HG02943 (cell line): ENCODE data around the gene SLC43A2.
"Not testable (repeated sequence)": the region's sequence is repeated elsewhere in the genome, so short reads cannot be mapped to it uniquely, and the experiment has no call there.

Experiments used
- ATAC-seq: cut with Tn5 transposase; IDR thresholded peaks from one replicate; pipeline ENCODE4 v1.9.1; 2021; ENCODE audit warnings: mild to moderate bottlenecking, low read depth, moderate library complexity; ENCODE audit not compliant: unreplicated experiment

The SLC43A2 gene

GRCh38 chr17:1548032-1548431, 80.6 kb downstream of the SLC43A2 start:
- no peak for ATAC-seq

- ATAC-seq = no peak
These were observed 82.2 kb downstream of the SLC43A2 start for GRCh38 chr17:1546292-1546922.

GRCh38 chr17:1545618-1546017, 83.0 kb downstream of the SLC43A2 start:
- no peak for ATAC-seq

GRCh38 chr17:1542316-1542715, 86.3 kb downstream of the SLC43A2 start:
- no peak for ATAC-seq

- ATAC-seq = no peak
These were observed 87.2 kb downstream of the SLC43A2 start for GRCh38 chr17:1541367-1541904.

GRCh38 chr17:1539811-1540210, 88.8 kb downstream of the SLC43A2 start:
- no peak for ATAC-seq

GRCh38 chr17:1535737-1536136, 92.9 kb downstream of the SLC43A2 start:
- ATAC-seq = no peak

- no peak for ATAC-seq
These were observed 94.8 kb downstream of the SLC43A2 start for GRCh38 chr17:1533661-1534325.

GRCh38 chr17:1532836-1533602, 95.6 kb downstream of the SLC43A2 start:
- ATAC-seq = no peak

GRCh38 chr17:1529863-1530262, 98.8 kb downstream of the SLC43A2 start:
- ATAC-seq = no peak

- ATAC-seq = not testable (repeated sequence)
These were observed 101.8 kb downstream of the SLC43A2 start for GRCh38 chr17:1526876-1527275.

GRCh38 chr17:1522626-1523025, 106.0 kb downstream of the SLC43A2 start:
- no peak for ATAC-seq

- ATAC-seq = no peak
These were observed 107.5 kb downstream of the SLC43A2 start for GRCh38 chr17:1521086-1521640.

- no peak for ATAC-seq
These were observed 109.0 kb downstream of the SLC43A2 start for GRCh38 chr17:1519678-1520077.
